Activated CD4-positive, alpha-beta T cell treated with anti-CD3 and anti-CD28 coated beads for 1 hour (primary cell): Measurements from ENCODE around the gene FAM83E.
A peak's percentile ranks its signal among the peaks of the same experiment; 100 is the strongest.
"Not testable (repeated sequence)": the region's sequence is repeated elsewhere in the genome, so short reads cannot be mapped to it uniquely, and the experiment has no call there.

Experiments used
- DNase-seq: peaks from one replicate; pipeline ENCODE4 v3.0.0-alpha.2; 2020

FAM83E gene

DNA sequence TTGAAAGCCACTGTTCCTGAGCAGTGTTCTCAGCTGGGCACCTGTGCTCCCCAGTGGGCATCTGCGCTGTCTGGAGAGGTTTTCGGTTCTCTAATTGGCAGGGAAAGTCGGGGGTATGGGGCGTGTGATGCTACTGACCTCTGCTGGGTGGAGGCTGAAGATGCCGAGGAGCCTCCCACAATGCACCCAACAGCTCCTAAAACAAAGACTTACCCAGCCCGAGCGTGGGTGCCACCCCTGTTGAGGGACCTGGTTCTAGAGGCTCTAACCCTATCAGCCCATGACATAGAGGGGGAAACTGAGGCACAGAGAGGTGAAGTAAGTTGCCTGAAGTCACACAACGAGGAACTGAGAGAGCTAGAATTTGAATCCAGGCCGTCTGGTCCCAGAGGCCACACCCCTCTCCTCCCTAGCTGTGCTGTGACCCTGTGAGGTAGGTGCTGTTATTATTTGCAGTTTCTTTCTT, 6.0 kb downstream of the FAM83E start:
- peak; percentile 38 for DNase-seq

DNA sequence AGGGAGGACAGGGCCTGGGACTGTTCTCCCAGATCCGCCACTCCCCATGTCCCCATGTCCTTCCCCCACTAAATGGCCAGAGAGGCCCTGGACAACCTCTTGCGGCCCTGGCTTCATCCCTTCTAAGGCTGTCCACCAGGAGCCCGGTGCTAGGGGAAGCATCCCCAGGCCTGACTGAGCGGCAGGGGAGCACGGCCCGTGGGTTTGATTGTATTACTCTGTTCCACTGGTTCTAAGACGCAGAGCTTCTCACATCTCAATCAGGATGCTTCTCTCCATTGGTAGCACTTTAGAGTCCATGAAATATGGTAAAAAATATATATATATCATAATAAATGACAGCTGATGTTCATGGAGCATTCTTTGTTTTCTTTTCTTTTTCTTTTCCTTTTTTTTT, 7.5 kb downstream of the FAM83E start:
- no peak for DNase-seq

DNA sequence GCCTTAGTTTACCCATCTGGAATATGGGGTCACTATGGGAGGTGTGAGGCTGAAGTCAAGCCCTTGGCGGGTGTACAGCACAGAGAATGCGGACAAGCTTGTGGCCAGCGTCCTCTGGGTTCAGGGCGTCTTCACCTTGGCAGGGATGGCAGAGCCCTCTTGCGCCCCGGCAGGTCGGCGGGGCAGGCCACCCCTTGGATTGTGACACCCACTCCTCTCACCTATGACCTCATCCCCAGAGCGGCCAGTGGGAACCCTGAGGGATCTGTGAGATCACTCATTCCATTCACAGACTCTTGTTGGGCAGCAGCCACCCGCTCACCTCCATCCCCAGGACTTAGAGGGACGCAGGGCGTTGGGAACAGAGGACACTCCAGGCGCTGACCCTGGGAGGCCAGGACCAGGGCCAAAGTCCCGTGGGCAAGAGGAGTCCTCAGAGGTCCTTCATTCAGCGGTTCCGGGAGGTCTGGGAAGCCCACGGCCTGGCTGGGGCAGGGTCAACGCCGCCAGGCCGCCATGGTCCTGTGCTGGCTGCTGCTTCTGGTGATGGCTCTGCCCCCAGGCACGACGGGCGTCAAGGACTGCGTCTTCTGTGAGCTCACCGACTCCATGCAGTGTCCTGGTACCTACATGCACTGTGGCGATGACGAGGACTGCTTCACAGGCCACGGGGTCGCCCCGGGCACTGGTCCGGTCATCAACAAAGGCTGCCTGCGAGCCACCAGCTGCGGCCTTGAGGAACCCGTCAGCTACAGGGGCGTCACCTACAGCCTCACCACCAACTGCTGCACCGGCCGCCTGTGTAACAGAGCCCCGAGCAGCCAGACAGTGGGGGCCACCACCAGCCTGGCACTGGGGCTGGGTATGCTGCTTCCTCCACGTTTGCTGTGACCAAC, 8.2 kb downstream of the FAM83E start, which contains the start of gene SPACA4:
TSS of gene SPACA4 (plus strand) at position 280 of the 896 bp plus-strand sequence. CDS start at position 517, 237 bp downstream.
- no peak for DNase-seq

DNA sequence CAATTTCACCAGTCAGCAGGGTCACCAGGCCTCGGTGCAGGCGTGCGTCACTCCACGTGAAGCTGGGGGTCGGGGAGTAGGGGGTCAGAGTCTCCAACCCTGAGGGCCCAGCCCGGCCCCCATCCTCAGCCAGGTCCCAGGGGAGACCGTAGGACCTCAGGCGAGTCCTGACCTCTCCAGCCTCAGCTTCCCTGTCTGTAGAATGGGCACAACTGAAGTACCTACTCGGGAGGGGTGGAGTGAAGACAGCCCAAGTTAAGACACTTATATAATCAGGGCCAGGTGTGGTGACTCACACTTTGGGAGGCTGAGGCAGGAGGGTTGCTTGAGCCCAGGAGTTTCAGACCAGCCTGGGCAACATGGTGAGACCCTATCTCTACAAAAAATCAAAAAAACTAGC, 11.0 kb downstream of the FAM83E start:
- no peak for DNase-seq

DNA sequence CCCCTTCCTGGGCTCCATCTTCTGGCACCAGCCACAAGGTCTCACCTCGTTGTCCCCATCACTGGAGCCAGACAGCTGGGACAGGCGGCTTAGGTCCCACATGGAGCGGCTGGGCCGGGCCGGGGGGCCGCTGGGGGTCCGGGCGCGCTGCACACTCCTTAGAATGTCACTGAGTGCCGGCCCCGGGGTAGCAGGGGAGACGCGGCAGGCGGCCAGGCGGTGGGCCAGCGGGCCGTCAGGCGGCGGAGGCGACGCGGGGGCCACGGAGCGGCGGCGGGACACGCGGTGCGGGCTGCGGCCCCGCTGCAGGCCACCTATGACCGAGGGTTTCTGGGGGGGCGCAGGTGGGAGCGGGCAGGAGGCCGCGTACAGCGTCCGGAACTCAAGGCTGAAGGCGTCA, 11.4 kb downstream of the FAM83E start:
- DNase-seq: no peak

DNA sequence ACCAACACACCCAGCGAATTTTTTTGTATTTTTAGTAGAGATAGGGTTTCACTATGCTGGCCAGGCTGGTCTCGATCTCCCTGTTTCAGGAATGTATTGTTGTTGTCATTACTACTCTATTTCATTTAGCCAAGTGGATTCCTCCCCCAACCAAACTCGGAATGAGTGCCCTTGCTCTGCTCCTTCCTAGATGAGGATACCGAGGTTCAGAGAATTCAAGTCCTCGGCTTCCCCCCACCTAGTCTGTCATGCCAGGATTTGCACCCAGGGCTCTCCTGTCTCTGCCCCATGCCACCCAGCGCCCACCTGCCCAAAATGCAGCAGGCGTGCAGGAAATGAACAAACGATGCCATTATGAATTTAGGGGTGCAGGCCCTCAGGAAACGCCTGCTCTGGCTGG, 11.9 kb downstream of the FAM83E start:
- DNase-seq: no peak

- no peak for DNase-seq
Measured at GRCh38 chr19:48600679-48601417, 14.0 kb downstream of the FAM83E start.

- DNase-seq: no peak
Measured at GRCh38 chr19:48598996-48599700, 15.7 kb downstream of the FAM83E start.

GRCh38 chr19:48596679-48597465, 18.0 kb downstream of the FAM83E start:
- DNase-seq: no peak

- DNase-seq: no peak
Measured at GRCh38 chr19:48596237-48596636, 18.6 kb downstream of the FAM83E start.

DNA sequence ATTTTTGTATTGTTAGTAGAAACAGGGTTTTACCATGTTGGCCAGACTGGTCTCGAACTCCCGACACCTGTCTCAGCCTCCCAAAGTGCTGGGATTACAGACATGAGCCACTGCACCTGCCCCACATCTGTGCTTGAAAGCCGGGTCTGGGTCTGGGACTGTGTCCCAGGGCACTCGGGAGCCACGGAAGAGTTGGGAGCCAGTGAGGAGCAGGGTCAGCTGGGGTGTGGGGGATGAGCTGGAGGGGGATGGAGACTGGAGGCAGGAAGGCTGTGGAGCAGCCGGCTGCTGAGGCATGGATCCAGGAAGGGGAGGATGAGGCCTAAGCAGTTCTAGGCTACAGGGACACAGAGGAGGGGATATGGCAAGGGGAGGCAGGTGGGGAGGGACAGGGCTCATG, 19.0 kb downstream of the FAM83E start:
- DNase-seq: no peak

DNA sequence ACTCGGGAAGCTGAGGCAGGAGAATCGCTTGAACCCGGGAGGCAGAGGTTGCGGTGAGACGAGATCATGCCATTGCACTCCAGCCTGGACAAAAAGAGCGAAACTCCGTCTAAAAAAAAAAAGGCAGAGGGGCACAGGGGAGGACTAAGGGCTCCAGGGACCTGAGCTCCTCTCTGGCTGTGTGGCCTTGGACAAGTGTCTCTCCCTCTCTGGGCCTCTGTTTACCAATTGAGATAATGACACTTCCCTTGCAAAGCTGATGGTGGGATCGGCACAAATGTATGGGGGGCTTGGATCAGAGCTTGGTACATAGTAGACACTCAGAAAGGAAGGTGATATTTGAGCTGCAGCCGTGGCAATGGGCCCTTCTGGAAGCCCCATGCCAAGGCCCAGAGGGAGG, 19.7 kb downstream of the FAM83E start:
- DNase-seq: no peak

GRCh38 chr19:48591021-48591420, 23.9 kb downstream of the FAM83E start:
- DNase-seq: no peak

- peak; percentile 78 for DNase-seq
Measured at GRCh38 chr19:48588670-48589401, 26.0 kb downstream of the FAM83E start.

DNA sequence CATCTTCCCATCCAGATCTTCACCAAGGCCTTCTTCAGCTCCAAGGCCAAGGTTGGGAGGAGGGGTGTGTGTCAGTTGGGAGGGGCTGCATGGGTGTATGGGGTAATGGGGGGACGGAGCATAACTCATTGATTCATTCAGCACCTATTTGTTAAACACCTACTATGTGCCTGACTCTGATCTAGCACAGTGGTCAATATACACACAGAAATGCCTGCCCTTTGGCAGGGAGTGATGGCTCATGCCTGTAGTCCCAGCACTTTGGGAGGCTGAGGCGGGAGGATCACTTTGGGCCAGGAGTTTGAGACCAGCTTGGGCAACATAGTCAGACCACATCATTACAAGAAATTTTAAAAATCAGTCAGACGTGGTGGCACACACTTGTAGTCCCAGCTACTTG, 27.5 kb downstream of the FAM83E start:
- DNase-seq: no peak

- DNase-seq: no peak
Measured at GRCh38 chr19:48582168-48582567, 32.7 kb downstream of the FAM83E start.

DNA sequence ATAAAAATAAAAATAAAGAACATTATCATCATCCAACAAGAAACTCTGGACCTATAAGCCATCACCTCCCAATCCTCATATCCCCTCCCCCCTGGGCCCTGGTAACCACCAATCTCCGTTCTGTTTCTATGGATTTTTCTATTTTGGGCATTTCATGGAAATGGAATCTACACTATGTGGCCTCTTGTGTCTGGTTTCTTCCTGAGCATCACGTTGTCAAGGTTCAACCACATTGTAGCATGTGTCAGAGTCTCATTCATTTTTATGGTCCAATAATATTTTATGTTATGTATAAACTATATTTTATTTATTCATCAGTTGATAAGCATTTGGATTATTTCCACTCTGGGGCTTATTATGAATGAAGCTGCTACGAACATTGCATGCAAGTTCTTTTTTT, 36.0 kb downstream of the FAM83E start:
- DNase-seq: no peak

DNA sequence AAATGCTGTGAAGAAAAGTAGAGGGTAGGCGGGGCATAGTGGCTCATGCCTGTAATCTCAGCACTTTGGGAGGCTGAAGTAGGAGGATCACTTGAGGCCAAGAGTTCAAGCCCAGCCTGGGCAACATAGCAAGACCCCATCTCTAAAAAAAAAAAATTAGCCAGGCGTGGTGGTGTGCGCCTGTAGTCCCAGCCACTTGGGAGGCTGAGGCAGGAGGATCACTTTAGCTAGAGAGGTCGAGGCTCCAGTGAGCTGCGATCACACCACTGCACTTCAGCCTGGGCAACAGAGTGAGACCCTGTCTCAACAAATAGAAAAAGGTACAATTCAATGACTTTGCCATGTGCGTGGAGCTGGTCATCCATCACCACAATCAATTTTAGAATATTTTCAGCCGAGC, 37.0 kb downstream of the FAM83E start:
- not testable (repeated sequence) for DNase-seq

DNA sequence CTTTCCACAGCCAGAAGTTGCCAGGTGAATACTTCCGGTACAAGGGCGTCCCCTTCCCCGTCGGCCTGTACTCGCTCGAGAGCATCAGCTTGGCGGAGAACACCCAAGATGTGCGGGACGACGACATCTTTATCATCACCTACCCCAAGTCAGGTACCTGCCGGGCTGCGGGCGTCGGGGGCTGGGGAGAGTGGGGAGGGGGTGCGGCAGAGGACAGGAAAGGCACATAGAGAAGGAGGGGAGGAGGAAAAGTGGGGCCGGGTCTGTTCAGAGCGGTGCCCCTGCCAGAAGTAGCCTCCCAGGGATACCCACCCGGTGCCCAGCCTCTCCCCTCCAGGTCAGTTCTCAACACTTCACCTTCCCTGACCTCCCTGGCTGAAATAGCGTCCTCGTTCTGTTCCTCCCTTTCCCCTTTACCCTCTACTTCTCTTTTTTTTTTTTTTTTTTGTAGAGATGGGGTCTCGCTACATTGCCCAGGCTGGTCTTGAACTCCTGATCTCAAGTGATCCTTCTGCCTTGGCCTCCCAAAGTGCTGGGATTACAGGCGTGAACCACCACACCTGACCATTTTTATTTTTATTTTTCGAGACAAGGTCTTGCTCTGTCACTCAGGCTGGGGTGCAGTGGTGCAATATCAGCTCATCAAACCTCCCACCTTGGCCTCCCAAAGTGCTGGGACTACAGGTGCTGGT, 38.8 kb downstream of the FAM83E start:
- DNase-seq: no peak

GRCh38 chr19:48573163-48573505, 41.7 kb downstream of the FAM83E start:
- DNase-seq: no peak
